A549 (cell line): Measurements from ENCODE around the gene WDSUB1.

Experiments
- CTCF ChIP-seq: fragments of >200 bp; sonication (Bioruptor Twin); formaldehyde crosslinking; IDR thresholded peaks from 3 replicates; pipeline ENCODE4 v1.5.1; 2016
- HDAC2 ChIP-seq: fragments of 200-600 bp; sonication (generic); IDR thresholded peaks from 2 replicates; pipeline ENCODE4 v1.6.1; 2016
- HES2 ChIP-seq: fragments of >200 bp; sonication (Bioruptor Twin); formaldehyde crosslinking; IDR thresholded peaks from 2 replicates; pipeline ENCODE4 v1.6.1; 2016
- JUN ChIP-seq, 2 experiments: fragments of >200 bp; sonication (Bioruptor Twin); formaldehyde crosslinking; IDR thresholded peaks; 2 replicates in 1 of 2; 3 replicates in 1 of 2; pipeline ENCODE4 v1.6.1; 2016 to 2017
- JUNB ChIP-seq: fragments of >200 bp; sonication (Bioruptor Twin); formaldehyde crosslinking; IDR thresholded peaks from 2 replicates; pipeline ENCODE4 v1.6.1; 2016
- MAX ChIP-seq: IDR thresholded peaks from 2 replicates; pipeline ENCODE4 v1.6.1; 2012
- MAZ ChIP-seq: fragments of 150-350 bp; IDR thresholded peaks from 2 replicates; pipeline ENCODE4 v1.6.1; 2014; ENCODE audit warnings: antibody characterized with exemption, low read depth, low read length, borderline replicate concordance
- NFE2L2 ChIP-seq: fragments of 150-350 bp; conservative IDR thresholded peaks from 2 replicates; pipeline ENCODE4 v1.6.1; 2014; ENCODE audit warnings: low read length
- PHF8 ChIP-seq: fragments of 200-600 bp; sonication (generic); IDR thresholded peaks from 2 replicates; pipeline ENCODE4 v1.6.1; 2016; ENCODE audit warnings: low read depth, mild to moderate bottlenecking, antibody characterized with exemption, moderate library complexity, borderline replicate concordance
- POLR2A ChIP-seq: IDR thresholded peaks from 2 replicates; pipeline ENCODE4 v1.6.1; 2012; ENCODE audit warnings: mild to moderate bottlenecking, low read length
- REST ChIP-seq: fragments of 200-600 bp; sonication (generic); IDR thresholded peaks from 2 replicates; pipeline ENCODE4 v1.6.1; 2016; ENCODE audit warnings: antibody characterized with exemption, mild to moderate bottlenecking, moderate library complexity
- USF2 ChIP-seq: fragments of 450-650 bp; IDR thresholded peaks from 2 replicates; pipeline ENCODE4 v1.6.1; 2014; ENCODE audit warnings: antibody characterized with exemption

GRCh38 chr2:159217676-159218075 is 68.8 kb downstream of the WDSUB1 start:
- TF ChIP-seq HDAC2 (no peak), CTCF (no peak), MAX (no peak), REST (no peak), PHF8 (no peak), NFE2L2 (no peak), MAZ (no peak), POLR2A (no peak), JUN (IDR thresholded peaks at IDR 0.05) (no peak), USF2 (no peak), HES2 (no peak), JUNB (no peak)
